Activated CD4-positive, alpha-beta T cell treated with anti-CD3 and anti-CD28 coated beads for 36 hours (primary cell): ENCODE measurements around the gene POLR1G. TPM values are rescaled to one million over a fixed set of nuclear protein-coding genes. Genes with fewer than 3 reads are reported as not detected.

Experiments
- ATAC-seq: fragments of 200-7000 bp; cut with Tn5 transposase; one replicate; pipeline ENCODE4 v1.10.0; 2021; ENCODE audit warnings: mild to moderate bottlenecking, moderate library complexity
- CTCF ChIA-PET: fragments of 350-600 bp; sonication (Branson Sonifier 250); formaldehyde crosslinking; loops from one replicate; lab custom pipeline; 2021; ENCODE audit warnings: antibody characterized with exemption; lab: Charles Lee
- POLR2A ChIA-PET: fragments of 350-600 bp; sonication (Branson Sonifier 250); formaldehyde crosslinking; loops from one replicate; lab custom pipeline; 2021; ENCODE audit warnings: antibody characterized with exemption, inconsistent platforms; lab: Charles Lee
- DNase-seq: peaks from one replicate; pipeline ENCODE4 v3.0.0-alpha.2; 2020
- H3K27ac Mint-ChIP-seq: one replicate; pipeline ENCODE4 v1.8.0; 2021; ENCODE audit warnings: mixed read lengths
- H3K27me3 Mint-ChIP-seq: one replicate; pipeline ENCODE4 v1.8.0; 2021; ENCODE audit warnings: mixed read lengths
- H3K36me3 Mint-ChIP-seq: one replicate; pipeline ENCODE4 v1.8.0; 2021; ENCODE audit warnings: low read depth, mixed read lengths
- H3K4me1 Mint-ChIP-seq: one replicate; pipeline ENCODE4 v1.8.0; 2021; ENCODE audit warnings: mixed read lengths
- H3K4me3 Mint-ChIP-seq: one replicate; pipeline ENCODE4 v1.8.0; 2021; ENCODE audit warnings: mild to moderate bottlenecking, moderate library complexity, mixed read lengths
- H3K9me3 Mint-ChIP-seq: one replicate; pipeline ENCODE4 v1.8.0; 2021; ENCODE audit warnings: low read depth, mixed read lengths
- intact Hi-C, 2 experiments: fragments of 100-400 bp; cut with DNase I in 1 of 2; cut with micrococcal nuclease in 1 of 2; formaldehyde crosslinking; loops; one replicate each; pipeline versions ENCODE4 v1.14.2 to v1.15.1; 2022 to 2024; cut with DNase I, micrococcal nuclease
- total RNA-seq, 2 experiments: library from RNA; stranded (reverse); gene quantifications; one replicate each; pipeline ENCODE4 v1.2.3, GENCODE V29; 2021

The POLR1G gene, protein sequence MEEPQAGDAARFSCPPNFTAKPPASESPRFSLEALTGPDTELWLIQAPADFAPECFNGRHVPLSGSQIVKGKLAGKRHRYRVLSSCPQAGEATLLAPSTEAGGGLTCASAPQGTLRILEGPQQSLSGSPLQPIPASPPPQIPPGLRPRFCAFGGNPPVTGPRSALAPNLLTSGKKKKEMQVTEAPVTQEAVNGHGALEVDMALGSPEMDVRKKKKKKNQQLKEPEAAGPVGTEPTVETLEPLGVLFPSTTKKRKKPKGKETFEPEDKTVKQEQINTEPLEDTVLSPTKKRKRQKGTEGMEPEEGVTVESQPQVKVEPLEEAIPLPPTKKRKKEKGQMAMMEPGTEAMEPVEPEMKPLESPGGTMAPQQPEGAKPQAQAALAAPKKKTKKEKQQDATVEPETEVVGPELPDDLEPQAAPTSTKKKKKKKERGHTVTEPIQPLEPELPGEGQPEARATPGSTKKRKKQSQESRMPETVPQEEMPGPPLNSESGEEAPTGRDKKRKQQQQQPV
- 10 to 100 TPM; 15.8 to 18.4 TPM for total RNA-seq

DNA sequence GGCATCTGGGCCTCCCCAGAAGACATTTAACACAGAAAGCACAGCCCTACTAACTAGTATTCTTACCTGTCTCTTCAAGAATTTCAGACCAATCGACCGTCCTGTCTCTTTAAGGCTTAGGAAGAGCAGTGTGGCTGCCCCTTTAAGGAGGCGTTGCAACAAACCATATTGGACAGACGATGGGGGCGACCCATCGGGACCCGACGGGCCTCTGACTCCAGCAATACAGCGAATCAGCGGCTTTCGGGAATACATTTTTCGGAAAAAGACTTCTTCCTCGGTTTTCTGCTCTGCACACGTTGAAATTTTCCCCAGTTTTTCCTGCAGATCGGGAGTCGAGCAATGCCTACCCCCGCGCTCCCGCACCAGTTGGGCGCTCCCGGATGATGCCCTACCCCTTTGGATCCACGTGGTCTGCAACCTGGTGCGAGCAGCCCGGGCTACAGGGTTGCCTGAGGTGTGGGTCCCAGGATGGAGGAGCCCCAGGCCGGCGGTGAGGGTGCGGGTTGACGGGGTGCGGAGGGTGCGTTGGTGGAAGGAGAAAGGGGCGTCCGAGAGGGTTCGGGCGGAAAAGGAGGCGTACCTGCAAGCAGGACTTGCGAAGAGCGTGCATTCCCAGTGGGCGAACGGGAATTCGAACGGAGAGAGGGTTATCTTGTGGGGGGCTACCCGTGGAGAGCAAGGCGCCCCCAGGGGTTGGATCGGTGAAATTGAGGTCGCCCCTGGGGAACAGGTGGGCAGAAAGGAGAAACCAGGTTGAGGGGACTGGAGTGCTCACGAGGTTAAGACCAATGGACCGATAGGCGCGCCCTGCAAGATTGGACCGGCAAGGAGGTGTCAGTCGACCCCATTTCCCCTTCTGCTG lies at the start of gene POLR1G:
TSS of gene POLR1G (plus strand) at position 419 of the 865 bp plus-strand sequence. CDS start at position 472, 53 bp downstream.
- Mint-ChIP-seq H3K4me3 (peak within 1 kb of the TSS; percentile 95), H3K27ac (peak within 1 kb of the TSS; percentile 97), H3K9me3 (no peaks in the 10 kb centered on the region), H3K36me3 (peaks cover 29% of the 10 kb centered on the region), H3K27me3 (peaks cover 23% of the 10 kb centered on the region), H3K4me1 (peaks cover 34% of the 10 kb centered on the region)
- ChIA-PET POLR2A (interaction anchor here (0.7 kb wide), 1 partner anchor 73 kb away, joined by 4 read pairs; no protein-coding TSS in a partner anchor), CTCF (interaction anchor here (0.7 to 2.0 kb wide), 4 partner anchors 23 to 207 kb away, joined by 3 to 10 read pairs (median 4); no protein-coding TSS in a partner anchor)
- peak; percentile 88 for DNase-seq
- peak; percentile 79 for ATAC-seq
- intact Hi-C loops = loop anchor here (1.0 to 10.0 kb wide), 17 partner anchors 17 to 452 kb away; partner anchors contain the start of genes ERCC1 (in 2 of the 2), BLOC1S3 (in 1 of the 2), CLPTM1 (in 1 of the 2) and MARK4 (in 1 of the 2)

DNA sequence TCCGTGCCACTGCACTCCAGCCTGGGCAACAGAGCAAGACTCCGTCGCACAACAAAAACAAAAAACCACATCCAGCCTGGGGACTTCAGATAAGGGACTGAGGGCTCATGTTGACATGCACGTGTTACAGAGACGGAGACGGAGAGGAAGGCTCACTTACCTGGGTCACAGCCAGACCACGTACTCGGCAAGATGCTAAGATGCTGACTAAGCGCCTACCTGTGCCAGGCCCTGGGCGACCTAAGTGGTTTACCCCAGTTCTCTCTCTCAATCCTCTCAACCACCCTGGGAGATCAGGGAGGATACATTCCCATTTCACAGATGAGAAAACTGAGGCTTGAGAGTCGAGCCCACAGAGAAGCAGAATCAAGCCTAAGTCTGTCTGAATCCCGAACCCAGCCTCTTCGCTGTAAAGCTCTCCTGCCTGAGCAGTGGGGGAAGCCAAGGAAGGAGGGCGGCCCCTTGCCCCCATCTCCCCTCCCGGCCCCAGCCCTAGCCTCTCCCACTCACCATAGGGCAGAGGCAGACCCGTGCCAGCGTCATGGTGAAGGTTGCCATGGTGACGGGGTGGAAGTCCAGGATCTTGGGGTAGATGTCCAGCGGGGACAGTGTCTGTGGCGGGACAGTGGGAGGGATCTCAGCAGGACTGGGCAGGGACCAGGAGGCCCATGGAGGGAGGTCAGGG lies 49.5 kb upstream of the POLR1G start:
- no peak for DNase-seq
- intact Hi-C loops = no loop called here
- ATAC-seq = no peak
- Mint-ChIP-seq H3K27ac (no peak overlapping the region), H3K4me1 (no peaks in the 10 kb centered on the region), H3K36me3 (peaks cover 15% of the 10 kb centered on the region), H3K27me3 (no peaks in the 10 kb centered on the region), H3K4me3 (no peak overlapping the region), H3K9me3 (no peaks in the 10 kb centered on the region)
- ChIA-PET POLR2A (no interaction called here), CTCF (interaction anchor here (0.8 kb wide), 1 partner anchor 154 kb away, joined by 3 read pairs; no protein-coding TSS in a partner anchor)

DNA sequence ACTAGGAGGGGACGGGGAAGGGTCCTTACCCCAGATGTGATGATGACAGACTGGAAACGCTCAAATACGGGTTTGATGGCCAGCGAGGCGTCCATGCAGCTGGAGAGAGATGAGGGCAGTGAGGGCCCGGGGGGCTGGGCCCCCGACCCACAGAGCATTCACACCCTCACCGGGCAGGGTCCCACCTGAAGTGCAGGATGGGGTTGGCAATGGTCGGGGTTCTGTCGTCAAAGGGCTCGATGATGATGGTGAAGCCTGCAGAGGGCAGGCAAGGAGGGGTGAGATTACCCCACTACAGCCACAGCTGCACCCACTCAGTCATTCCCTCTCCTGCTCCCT lies 49.0 kb upstream of the POLR1G start:
- POLR2A ChIA-PET = no interaction called here

DNA sequence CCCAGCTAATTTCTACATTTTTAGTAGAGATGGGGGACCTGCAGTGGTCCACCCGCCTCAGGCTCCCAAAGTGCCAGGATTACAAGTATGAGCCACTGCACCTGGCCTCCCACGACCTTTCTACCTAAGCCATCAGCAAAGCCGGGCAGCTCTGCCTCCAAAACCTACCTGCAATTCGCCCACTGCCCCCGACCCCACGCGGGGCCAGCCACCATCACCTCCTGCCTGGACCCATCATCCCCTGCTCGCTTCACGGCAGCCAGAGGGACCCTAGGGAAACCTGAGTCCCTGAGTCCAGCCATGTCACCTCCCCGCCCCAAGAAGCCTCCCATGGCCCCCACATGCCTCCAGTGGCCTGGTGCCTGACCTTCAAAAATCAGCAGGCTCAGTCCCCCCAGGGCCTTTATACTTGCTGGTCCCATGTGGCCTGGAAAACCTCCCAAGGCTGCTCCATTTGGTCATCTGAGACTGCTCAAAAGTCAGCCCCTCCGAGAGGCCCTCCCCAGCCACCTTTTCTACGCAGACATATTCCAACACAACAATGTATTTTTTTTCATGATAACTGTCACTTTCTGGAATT lies 48.1 kb upstream of the POLR1G start:
- ChIA-PET POLR2A (no interaction called here), CTCF (no interaction called here)
- intact Hi-C loops = no loop called here
- H3K27me3 Mint-ChIP-seq = no peaks in the 10 kb centered on the region
- H3K4me3 Mint-ChIP-seq = no peak overlapping the region
- ATAC-seq (no peak), DNase-seq (no peak)
- H3K4me1 Mint-ChIP-seq = no peaks in the 10 kb centered on the region
- no peak overlapping the region for H3K27ac Mint-ChIP-seq
- peaks cover 13% of the 10 kb centered on the region for H3K36me3 Mint-ChIP-seq
- H3K9me3 Mint-ChIP-seq = no peaks in the 10 kb centered on the region

More for the DNA sequence above, 49.0 kb upstream of the POLR1G start:
- intact Hi-C loops = no loop called here
- CTCF ChIA-PET = no interaction called here
- no peak for ATAC-seq
- Mint-ChIP-seq H3K4me1 (no peaks in the 10 kb centered on the region), H3K9me3 (no peaks in the 10 kb centered on the region), H3K27ac (no peak overlapping the region), H3K4me3 (no peak overlapping the region), H3K36me3 (peaks cover 15% of the 10 kb centered on the region), H3K27me3 (no peaks in the 10 kb centered on the region)
- DNase-seq = no peak

DNA sequence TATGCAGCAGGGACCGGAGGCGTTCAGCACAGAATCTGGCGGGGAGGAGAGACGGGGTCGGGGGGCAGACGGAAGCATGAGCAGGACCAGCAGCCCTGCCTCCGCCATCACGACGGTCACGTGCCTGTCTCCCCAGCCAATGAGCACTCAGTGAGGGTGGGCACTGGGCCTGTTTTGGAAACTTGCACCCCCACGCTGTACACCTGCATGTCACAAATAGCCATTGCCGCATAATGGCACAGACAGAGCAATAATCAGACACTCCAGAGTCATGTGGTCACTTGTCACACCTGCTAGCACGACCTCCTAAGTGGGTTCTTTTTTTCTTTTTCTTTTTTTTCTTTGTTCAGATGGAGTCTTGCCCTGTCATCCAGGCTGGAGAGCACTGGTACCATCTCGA lies 44.8 kb upstream of the POLR1G start:
- CTCF ChIA-PET = no interaction called here

DNA sequence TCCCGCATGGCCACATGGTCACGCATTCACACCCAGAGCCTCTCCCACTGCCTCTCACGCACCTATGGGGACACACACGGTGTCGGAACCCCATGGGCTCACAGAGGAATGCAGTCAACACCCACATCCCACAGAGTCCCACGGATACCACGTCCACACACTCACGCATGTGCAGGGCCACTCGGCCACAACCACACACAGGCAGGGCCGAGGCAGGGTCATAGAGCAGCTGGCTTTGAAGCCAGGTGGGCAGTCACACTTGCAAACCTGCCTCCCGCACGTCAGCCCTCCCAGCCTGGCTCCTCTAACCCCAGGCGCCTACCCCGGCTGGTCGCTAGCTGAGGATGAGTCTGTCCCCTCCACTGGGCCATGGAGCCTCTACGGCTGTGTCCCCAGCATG lies 44.2 kb upstream of the POLR1G start:
- Mint-ChIP-seq H3K9me3 (no peaks in the 10 kb centered on the region), H3K4me1 (no peaks in the 10 kb centered on the region), H3K36me3 (peaks cover 6% of the 10 kb centered on the region), H3K27ac (no peak overlapping the region), H3K27me3 (no peaks in the 10 kb centered on the region), H3K4me3 (no peak overlapping the region)
- intact Hi-C loops = no loop called here
- POLR2A ChIA-PET = no interaction called here
- DNase-seq = no peak
- CTCF ChIA-PET = no interaction called here
- ATAC-seq = no peak

More for the DNA sequence above, 44.8 kb upstream of the POLR1G start:
- ATAC-seq = no peak
- H3K27ac Mint-ChIP-seq = no peak overlapping the region
- no peaks in the 10 kb centered on the region for H3K9me3 Mint-ChIP-seq
- peaks cover 7% of the 10 kb centered on the region for H3K36me3 Mint-ChIP-seq
- POLR2A ChIA-PET = no interaction called here
- H3K4me3 Mint-ChIP-seq = no peak overlapping the region
- no peaks in the 10 kb centered on the region for H3K27me3 Mint-ChIP-seq
- no peak for DNase-seq
- H3K4me1 Mint-ChIP-seq = no peaks in the 10 kb centered on the region
- intact Hi-C loops = no loop called here

DNA sequence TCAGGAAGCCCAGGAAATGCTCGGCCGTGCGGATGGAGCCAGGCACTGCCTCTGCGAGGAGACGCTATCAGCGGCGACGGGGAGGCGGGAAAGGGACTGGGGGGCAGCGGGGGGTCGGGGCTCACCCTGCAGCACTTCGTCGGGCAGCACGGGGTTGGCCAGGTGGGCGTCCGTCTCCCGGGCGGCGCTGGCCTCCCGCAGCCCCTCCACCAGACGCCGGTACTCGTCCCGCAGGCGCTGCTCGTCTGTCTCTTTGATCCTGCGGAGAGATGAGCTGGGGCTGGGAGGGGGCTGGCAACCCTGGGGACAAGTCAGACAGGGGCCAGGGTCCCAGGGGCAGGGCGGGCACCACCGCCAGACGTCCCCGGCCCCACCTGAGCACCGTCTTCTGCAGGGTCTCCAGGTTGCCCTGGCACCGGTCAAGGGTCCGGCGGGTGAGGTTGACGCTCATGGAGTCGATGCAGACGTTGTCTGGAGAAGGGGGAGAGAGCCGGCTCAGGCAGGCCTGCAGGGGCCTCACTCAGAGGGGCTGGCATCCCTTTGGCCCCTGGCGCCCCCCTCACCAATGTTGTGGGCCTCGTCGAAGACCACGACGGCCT lies 42.5 kb upstream of the POLR1G start:
- Mint-ChIP-seq H3K27ac (no peak overlapping the region), H3K27me3 (no peaks in the 10 kb centered on the region), H3K9me3 (no peaks in the 10 kb centered on the region), H3K4me1 (peaks cover 2% of the 10 kb centered on the region), H3K4me3 (no peak overlapping the region), H3K36me3 (peaks cover 4% of the 10 kb centered on the region)
- DNase-seq (no peak), ATAC-seq (no peak)
- ChIA-PET POLR2A (no interaction called here), CTCF (no interaction called here)
- intact Hi-C loops = no loop called here

DNA sequence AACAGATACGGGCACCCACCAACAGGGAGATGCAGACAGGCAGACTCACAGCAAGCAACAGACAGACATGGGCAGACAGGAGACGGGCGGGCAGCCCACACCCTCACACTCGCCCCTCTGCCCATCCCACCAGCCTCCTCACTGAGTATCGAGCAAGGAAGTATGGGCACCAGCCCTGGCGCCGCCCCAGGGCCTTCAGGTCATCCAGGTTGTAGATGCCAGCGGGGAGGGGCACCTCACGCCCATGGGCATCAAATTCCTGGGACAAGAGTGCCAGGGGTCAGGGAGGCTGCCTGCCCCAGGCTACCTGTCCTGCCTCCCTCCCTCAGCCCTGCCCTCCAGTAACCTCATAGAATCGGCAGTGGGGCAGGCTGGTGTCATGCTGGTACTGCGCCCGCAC lies 41.7 kb upstream of the POLR1G start:
- Mint-ChIP-seq H3K4me3 (no peak overlapping the region), H3K4me1 (peaks cover 3% of the 10 kb centered on the region), H3K27me3 (no peaks in the 10 kb centered on the region), H3K9me3 (no peaks in the 10 kb centered on the region), H3K27ac (no peak overlapping the region), H3K36me3 (peaks cover 4% of the 10 kb centered on the region)
- POLR2A ChIA-PET = no interaction called here
- DNase-seq = no peak
- intact Hi-C loops = no loop called here
- CTCF ChIA-PET = no interaction called here
- no peak for ATAC-seq

DNA sequence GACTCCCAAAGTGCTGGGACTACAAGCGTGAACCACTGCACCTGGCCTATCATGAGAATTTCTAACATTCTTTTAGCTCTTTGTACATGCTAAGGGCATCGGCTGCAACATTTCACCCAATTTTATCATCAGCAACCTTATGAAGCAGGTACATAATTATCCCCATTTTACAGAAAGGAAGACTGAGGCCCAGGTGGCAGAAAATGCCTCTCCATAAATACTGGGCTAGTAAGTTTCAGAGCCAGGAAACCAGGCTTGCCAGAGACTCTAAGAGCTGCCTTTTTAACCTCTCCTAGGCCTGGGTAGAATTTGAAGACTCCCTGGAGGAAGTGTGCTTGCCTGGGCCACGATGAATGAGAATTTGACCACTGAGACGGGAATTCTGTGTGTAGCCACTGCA lies 38.3 kb upstream of the POLR1G start:
- peaks cover 1% of the 10 kb centered on the region for H3K36me3 Mint-ChIP-seq
- no peaks in the 10 kb centered on the region for H3K9me3 Mint-ChIP-seq
- ChIA-PET POLR2A (interaction anchor here (0.6 kb wide), 1 partner anchor 127 kb away, joined by 3 read pairs; no protein-coding TSS in a partner anchor), CTCF (interaction anchor here (0.6 to 0.7 kb wide), 2 partner anchors 33 to 36 kb away, joined by 3 read pairs; no protein-coding TSS in a partner anchor)
- intact Hi-C loops = no loop called here
- H3K4me1 Mint-ChIP-seq = peaks cover 8% of the 10 kb centered on the region
- H3K27me3 Mint-ChIP-seq = no peaks in the 10 kb centered on the region
- no peak overlapping the region for H3K27ac Mint-ChIP-seq
- DNase-seq (no peak), ATAC-seq (no peak)
- no peak overlapping the region for H3K4me3 Mint-ChIP-seq

DNA sequence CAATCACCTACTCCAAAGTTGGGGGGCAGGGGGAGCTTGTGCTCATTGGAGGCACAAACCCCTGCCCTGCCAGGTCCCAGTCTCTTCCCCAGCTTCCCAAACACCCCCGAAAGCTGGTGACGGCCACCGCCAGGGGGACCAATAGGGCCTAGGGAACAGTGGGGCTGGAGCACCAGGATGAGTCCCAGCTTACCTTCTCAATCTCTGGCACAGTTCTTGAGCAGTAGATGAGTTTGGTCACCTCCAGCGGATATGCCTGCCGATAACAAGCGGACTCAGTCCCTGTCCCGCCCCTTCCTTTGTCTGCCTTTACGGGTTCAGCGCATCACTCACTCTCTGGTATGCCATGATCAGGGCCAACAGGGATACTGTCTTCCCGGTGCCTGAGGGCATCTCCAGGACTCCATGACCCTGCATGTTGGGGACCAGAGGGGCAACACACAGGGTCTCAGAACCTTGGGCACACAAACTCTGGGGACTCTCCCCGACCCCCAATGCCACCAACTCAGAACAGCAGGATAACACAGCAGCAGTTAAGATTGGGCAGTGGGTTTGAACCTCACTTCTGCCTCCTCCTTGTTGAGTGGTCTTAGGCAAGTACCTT lies 37.6 kb upstream of the POLR1G start:
- Mint-ChIP-seq H3K9me3 (no peaks in the 10 kb centered on the region), H3K27ac (no peak overlapping the region), H3K27me3 (no peaks in the 10 kb centered on the region), H3K4me1 (peaks cover 8% of the 10 kb centered on the region), H3K4me3 (peak overlapping the region; percentile 55), H3K36me3 (peaks cover 1% of the 10 kb centered on the region)
- DNase-seq (no peak), ATAC-seq (no peak)
- POLR2A ChIA-PET = interaction anchor here (0.6 kb wide), 1 partner anchor 53 kb away, joined by 5 read pairs; no protein-coding TSS in a partner anchor
- intact Hi-C loops = no loop called here
- CTCF ChIA-PET = no interaction called here
